ENCODE data around the gene CETN3. TPM values are rescaled to one million over a fixed set of nuclear protein-coding genes. Genes with fewer than 3 reads are reported as not detected.
A peak's percentile ranks its signal among the peaks of the same experiment; 100 is the strongest.

The CETN3 gene
- total and polyA plus RNA-seq, 2 of the 13 experiments (the other 11 are each of a cell fraction or from before 2014, with no cell fraction given): 15.4 to 71.5 TPM

DNA sequence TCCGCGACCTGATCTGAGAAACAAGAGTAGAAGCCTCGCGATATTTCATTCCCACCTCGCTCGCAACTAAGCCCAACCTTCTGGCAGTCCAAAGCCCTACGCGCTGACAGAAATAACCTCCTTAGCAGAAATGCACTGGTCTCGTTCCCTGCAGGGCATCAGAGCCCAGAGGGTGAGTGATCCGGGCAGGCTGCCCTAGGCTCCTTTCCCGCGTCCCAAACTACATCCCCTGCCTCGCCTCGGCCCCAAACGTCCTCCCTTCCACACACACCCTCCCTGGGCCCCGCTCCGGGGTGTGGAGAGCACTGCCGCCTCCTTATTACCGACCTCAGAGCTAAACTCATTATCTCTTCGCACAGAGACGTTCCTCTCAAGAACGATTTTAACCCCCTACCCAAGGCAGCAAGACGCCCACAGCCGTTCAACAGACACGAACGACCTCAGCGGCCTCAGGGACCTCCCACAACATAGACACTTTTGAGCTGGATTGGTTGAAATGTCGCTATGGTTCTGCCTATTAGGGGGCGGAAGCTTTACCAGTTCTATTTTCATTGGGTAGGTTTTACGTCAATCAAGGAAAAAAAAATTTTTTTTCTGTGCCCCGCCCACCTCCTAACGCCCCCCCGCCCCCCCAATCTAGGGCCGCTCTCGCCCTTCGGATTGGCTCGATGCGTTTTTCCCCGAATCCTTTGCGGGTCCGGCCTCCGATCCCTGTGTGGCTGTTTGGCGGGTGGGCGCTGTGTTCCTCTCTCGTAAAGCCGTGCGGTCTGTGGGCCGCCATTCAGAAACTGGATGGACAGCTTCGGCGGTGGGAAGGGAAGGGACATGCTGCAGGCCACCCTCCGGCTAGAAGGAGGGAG is at the start of gene CETN3 (continued):
- TF ChIP-seq, protein P1, sequence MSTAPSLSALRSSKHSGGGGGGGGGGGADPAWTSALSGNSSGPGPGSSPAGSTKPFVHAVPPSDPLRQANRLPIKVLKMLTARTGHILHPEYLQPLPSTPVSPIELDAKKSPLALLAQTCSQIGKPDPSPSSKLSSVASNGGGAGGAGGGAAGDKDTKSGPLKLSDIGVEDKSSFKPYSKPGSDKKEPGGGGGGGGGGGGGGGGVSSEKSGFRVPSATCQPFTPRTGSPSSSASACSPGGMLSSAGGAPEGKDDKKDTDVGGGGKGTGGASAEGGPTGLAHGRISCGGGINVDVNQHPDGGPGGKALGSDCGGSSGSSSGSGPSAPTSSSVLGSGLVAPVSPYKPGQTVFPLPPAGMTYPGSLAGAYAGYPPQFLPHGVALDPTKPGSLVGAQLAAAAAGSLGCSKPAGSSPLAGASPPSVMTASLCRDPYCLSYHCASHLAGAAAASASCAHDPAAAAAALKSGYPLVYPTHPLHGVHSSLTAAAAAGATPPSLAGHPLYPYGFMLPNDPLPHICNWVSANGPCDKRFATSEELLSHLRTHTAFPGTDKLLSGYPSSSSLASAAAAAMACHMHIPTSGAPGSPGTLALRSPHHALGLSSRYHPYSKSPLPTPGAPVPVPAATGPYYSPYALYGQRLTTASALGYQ (CRISPR knock-in tag; IDR thresholded peaks at IDR 0.05): no peak
- TF ChIP-seq NCOR1 (IDR thresholded peaks at IDR 0.05; ENCODE audit: borderline replicate concordance, low read length): no peak
- no peak for TF ChIP-seq TBL1XR1 (IDR thresholded peaks at IDR 0.05; ENCODE audit: borderline replicate concordance, low read length, partially characterized antibody)
- TF ChIP-seq, protein P2, sequence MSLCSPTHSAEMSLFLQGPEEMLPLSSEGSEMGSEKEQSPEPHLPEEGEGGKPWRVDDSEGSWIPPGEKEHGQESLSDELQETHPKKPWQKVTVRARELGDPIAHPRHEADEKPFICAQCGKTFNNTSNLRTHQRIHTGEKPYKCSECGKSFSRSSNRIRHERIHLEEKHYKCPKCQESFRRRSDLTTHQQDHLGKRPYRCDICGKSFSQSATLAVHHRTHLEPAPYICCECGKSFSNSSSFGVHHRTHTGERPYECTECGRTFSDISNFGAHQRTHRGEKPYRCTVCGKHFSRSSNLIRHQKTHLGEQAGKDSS (CRISPR knock-in tag; IDR thresholded peaks at IDR 0.05; ENCODE audit: borderline replicate concordance, low read depth): peak; percentile 59; the same call in 1 of the 2 replicates
- no peak for TF ChIP-seq ZNF75D (CRISPR knock-in tag; IDR thresholded peaks at IDR 0.05; ENCODE audit: borderline replicate concordance)
- TF ChIP-seq, protein P3, sequence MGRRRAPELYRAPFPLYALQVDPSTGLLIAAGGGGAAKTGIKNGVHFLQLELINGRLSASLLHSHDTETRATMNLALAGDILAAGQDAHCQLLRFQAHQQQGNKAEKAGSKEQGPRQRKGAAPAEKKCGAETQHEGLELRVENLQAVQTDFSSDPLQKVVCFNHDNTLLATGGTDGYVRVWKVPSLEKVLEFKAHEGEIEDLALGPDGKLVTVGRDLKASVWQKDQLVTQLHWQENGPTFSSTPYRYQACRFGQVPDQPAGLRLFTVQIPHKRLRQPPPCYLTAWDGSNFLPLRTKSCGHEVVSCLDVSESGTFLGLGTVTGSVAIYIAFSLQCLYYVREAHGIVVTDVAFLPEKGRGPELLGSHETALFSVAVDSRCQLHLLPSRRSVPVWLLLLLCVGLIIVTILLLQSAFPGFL (CRISPR knock-in tag; IDR thresholded peaks at IDR 0.05): no peak
- TF ChIP-seq, protein P4, sequence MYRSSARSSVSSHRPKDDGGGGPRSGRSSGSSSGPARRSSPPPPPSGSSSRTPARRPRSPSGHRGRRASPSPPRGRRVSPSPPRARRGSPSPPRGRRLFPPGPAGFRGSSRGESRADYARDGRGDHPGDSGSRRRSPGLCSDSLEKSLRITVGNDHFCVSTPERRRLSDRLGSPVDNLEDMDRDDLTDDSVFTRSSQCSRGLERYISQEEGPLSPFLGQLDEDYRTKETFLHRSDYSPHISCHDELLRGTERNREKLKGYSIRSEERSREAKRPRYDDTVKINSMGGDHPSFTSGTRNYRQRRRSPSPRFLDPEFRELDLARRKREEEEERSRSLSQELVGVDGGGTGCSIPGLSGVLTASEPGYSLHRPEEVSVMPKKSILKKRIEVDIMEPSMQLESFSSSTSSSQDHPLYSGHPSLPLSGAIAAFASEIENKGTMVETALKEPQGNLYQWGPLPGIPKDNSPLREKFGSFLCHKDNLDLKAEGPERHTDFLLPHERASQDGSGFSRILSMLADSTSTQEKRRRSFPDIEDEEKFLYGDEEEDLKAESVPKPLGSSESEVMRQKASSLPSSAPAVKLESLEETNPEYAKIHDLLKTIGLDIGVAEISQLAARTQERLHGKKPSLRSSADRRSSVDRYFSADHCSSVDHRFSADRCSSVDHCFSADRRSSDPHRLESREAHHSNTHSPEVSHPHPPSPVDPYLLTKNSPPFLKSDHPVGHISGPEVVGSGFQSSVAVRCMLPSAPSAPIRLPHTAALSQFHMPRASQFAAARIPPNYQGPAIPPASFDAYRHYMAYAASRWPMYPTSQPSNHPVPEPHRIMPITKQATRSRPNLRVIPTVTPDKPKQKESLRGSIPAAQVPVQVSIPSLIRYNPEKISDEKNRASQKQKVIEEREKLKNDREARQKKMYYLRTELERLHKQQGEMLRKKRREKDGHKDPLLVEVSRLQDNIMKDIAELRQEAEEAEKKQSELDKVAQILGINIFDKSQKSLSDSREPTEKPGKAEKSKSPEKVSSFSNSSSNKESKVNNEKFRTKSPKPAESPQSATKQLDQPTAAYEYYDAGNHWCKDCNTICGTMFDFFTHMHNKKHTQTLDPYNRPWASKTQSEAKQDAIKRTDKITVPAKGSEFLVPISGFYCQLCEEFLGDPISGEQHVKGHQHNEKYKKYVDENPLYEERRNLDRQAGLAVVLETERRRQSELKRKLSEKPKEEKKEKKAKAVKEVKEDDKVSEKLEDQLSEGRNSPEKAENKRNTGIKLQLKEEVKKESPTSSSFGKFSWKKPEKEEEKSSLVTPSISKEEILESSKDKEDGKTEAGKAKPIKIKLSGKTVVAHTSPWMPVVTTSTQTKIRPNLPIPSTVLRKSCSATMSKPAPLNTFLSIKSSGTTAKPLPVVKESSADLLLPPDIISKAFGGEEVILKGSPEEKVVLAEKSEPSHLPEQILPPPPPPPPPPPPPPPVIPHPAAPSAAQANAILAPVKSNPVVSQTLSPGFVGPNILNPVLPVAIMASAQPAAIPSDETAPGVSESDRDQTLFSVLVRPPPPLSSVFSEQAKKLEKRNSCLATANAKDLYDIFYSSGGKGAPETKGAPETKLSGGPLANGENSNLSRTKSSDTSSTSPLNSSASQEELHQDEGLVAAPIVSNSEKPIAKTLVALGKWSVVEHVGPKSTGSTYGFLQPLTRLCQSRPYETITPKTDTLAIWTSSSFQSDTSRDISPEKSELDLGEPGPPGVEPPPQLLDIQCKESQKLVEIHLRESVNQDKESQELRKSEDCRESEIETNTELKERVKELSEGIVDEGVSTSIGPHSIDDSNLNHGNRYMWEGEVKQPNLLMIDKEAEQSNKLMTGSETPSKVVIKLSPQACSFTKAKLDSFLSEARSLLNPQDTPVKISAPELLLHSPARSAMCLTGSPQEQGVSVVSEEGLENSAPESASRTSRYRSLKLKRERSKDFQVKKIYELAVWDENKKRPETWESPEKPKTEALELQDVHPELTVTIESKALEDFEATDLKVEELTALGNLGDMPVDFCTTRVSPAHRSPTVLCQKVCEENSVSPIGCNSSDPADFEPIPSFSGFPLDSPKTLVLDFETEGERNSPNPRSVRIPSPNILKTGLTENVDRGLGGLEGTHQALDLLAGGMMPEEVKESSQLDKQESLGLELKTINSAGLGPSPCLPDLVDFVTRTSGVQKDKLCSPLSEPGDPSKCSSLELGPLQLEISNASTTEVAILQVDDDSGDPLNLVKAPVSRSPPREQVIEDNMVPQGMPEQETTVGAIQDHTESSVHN (CRISPR knock-in tag; IDR thresholded peaks at IDR 0.05): 0 out of 2 replicates have a peak, but pooled peaks have one; percentile 30
- 0 out of 2 replicates have a peak, but pooled peaks have one; percentile 34 for TF ChIP-seq HOXD1 (CRISPR knock-in tag; IDR thresholded peaks at IDR 0.05)
- no peak for TF ChIP-seq SRSF4 (IDR thresholded peaks at IDR 0.05; ENCODE audit: low read depth, low read length, poor library complexity, severe bottlenecking)
- TF ChIP-seq, protein P5, sequence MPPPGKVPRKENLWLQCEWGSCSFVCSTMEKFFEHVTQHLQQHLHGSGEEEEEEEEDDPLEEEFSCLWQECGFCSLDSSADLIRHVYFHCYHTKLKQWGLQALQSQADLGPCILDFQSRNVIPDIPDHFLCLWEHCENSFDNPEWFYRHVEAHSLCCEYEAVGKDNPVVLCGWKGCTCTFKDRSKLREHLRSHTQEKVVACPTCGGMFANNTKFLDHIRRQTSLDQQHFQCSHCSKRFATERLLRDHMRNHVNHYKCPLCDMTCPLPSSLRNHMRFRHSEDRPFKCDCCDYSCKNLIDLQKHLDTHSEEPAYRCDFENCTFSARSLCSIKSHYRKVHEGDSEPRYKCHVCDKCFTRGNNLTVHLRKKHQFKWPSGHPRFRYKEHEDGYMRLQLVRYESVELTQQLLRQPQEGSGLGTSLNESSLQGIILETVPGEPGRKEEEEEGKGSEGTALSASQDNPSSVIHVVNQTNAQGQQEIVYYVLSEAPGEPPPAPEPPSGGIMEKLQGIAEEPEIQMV (CRISPR knock-in tag; IDR thresholded peaks at IDR 0.05; ENCODE audit: low read depth): peak; percentile 65; the same call in 1 of the 2 replicates
- 0 out of 2 replicates have a peak, but pooled peaks have one; percentile 49 for TF ChIP-seq SP5 (CRISPR knock-in tag; IDR thresholded peaks at IDR 0.05; ENCODE audit: borderline replicate concordance, low read depth)
- 0 out of 2 replicates have a peak, but pooled peaks have one; percentile 36 for TF ChIP-seq NFE2L1 (CRISPR knock-in tag; IDR thresholded peaks at IDR 0.05; ENCODE audit: borderline replicate concordance)
- no peak for TF ChIP-seq KDM6A (CRISPR knock-in tag; IDR thresholded peaks at IDR 0.05; ENCODE audit: low read depth)

Measured in HepG2 (cell line).